ENCODE measurements around the gene MCU.
A peak's percentile ranks its signal among the peaks of the same experiment; 100 is the strongest.

MCU gene

DNA sequence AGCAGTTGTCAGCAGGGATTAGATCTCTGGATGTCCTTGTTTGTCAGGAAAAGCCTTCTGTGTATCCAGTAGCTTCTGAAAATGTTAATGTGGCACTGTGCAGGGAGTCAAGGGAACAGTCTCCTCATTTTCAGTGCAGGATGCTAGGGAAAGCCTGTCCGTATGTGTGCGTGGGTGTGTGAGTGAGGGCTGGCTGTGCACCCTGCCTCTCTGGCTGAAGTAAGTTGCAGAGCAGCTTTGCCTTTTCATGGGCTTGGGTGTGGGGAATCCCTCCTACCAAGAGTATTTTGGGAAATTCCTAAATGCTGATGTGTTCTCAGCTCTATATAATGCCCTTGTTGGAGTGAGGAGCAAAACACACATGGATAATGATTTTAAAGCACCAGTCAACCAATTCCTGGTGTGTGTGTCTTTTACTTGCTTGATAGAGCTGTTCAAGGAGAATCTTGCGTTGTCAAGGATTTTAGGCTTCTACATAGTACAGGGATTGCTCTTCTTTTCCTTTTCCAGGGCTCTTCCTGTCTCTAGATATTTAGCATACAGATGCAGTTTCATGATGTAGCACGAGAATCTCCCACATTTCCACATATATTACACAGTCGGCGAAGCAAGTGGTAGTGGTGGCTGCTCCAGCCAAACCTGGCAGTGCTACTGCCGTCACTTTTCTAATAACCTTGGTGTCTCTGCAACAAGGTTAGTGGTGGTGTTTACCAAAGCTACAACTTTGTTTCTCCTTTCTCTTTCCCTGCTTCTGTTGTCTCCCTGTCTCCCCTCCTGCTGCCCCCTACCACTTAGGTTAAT lies 92.8 kb downstream of the MCU start:
- Histone ChIP-seq H3K79me2 (ENCODE audit: control insufficient read depth, insufficient read depth, low read length, unreplicated experiment) (peaks cover 25% of the 10 kb centered on the region), H2AFZ (ENCODE audit: low read length, unreplicated experiment) (no peak overlapping the region), H3K36me3 (ENCODE audit: insufficient read depth, low read length) (no peaks in the 10 kb centered on the region), H3K4me1 (ENCODE audit: control insufficient read depth, insufficient read depth, low read length, unreplicated experiment) (peaks cover 41% of the 10 kb centered on the region), H3K27ac (ENCODE audit: low read depth, low read length) (no peak overlapping the region), H3K27me3 (ENCODE audit: insufficient read depth, low read length) (no peaks in the 10 kb centered on the region), H3K4me3 (ENCODE audit: low read depth, low read length) (0 out of 2 replicates have a peak overlapping the region, but pooled peaks have one; percentile 14)

GRCh38 chr10:72785409-72785808 lies 93.5 kb downstream of the MCU start:
- no peaks in the 10 kb centered on the region for H3K27me3 ChIP-seq (ENCODE audit: insufficient read depth, low read length)
- no peak overlapping the region for H2AFZ ChIP-seq (ENCODE audit: low read length, unreplicated experiment)
- no peak overlapping the region for H3K4me3 ChIP-seq (ENCODE audit: low read depth, low read length)
- peaks cover 47% of the 10 kb centered on the region for H3K4me1 ChIP-seq (ENCODE audit: control insufficient read depth, insufficient read depth, low read length, unreplicated experiment)
- no peak overlapping the region for H3K27ac ChIP-seq (ENCODE audit: low read depth, low read length)
- H3K79me2 ChIP-seq (ENCODE audit: control insufficient read depth, insufficient read depth, low read length, unreplicated experiment): peaks cover 30% of the 10 kb centered on the region
- H3K36me3 ChIP-seq (ENCODE audit: insufficient read depth, low read length): no peaks in the 10 kb centered on the region

GRCh38 chr10:72790216-72790990 lies 98.5 kb downstream of the MCU start:
- H3K27ac ChIP-seq (ENCODE audit: low read depth, low read length): no peak overlapping the region
- H3K27me3 ChIP-seq (ENCODE audit: insufficient read depth, low read length): no peaks in the 10 kb centered on the region
- H2AFZ ChIP-seq (ENCODE audit: low read length, unreplicated experiment): no peak overlapping the region
- H3K79me2 ChIP-seq (ENCODE audit: control insufficient read depth, insufficient read depth, low read length, unreplicated experiment): peaks cover 34% of the 10 kb centered on the region
- H3K36me3 ChIP-seq (ENCODE audit: insufficient read depth, low read length): no peaks in the 10 kb centered on the region
- H3K4me3 ChIP-seq (ENCODE audit: low read depth, low read length): no peak overlapping the region
- peaks cover 32% of the 10 kb centered on the region for H3K4me1 ChIP-seq (ENCODE audit: control insufficient read depth, insufficient read depth, low read length, unreplicated experiment)

- no peaks in the 10 kb centered on the region for H3K36me3 ChIP-seq (ENCODE audit: insufficient read depth, low read length)
- H3K4me1 ChIP-seq (ENCODE audit: control insufficient read depth, insufficient read depth, low read length, unreplicated experiment): peaks cover 23% of the 10 kb centered on the region
- H3K79me2 ChIP-seq (ENCODE audit: control insufficient read depth, insufficient read depth, low read length, unreplicated experiment): peaks cover 20% of the 10 kb centered on the region
- H3K27me3 ChIP-seq (ENCODE audit: insufficient read depth, low read length): no peaks in the 10 kb centered on the region
- H3K4me3 ChIP-seq (ENCODE audit: low read depth, low read length): no peak overlapping the region
- no peak overlapping the region for H3K27ac ChIP-seq (ENCODE audit: low read depth, low read length)
- no peak overlapping the region for H2AFZ ChIP-seq (ENCODE audit: low read length, unreplicated experiment)
These were observed 100.3 kb downstream of the MCU start for GRCh38 chr10:72792288-72792687.

DNA sequence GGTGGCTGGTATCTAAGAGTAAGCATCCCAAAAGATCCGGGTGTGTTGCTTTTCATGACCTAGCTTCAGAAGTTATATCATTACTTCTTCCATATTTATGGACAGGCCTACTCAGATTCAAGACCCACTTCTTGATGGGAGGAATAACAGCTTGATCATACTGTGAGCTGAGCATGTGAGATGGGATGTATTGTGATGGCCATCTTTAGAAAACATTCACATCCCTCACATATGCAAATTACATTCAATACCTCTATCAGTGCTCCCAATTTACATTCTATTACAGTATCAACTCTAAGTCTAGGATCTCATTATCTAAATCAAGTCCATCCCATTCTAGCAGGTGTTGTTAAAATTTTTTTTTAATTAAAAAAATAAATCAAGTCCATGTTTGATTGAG lies 101.8 kb downstream of the MCU start:
- Histone ChIP-seq H3K4me3 (ENCODE audit: low read depth, low read length) (no peak overlapping the region), H3K27me3 (ENCODE audit: insufficient read depth, low read length) (no peaks in the 10 kb centered on the region), H3K36me3 (ENCODE audit: insufficient read depth, low read length) (no peaks in the 10 kb centered on the region), H3K4me1 (ENCODE audit: control insufficient read depth, insufficient read depth, low read length, unreplicated experiment) (peaks cover 23% of the 10 kb centered on the region), H2AFZ (ENCODE audit: low read length, unreplicated experiment) (no peak overlapping the region), H3K27ac (ENCODE audit: low read depth, low read length) (peak overlapping the region; percentile 45; the same call in 1 of the 2 replicates), H3K79me2 (ENCODE audit: control insufficient read depth, insufficient read depth, low read length, unreplicated experiment) (peaks cover 20% of the 10 kb centered on the region)

DNA sequence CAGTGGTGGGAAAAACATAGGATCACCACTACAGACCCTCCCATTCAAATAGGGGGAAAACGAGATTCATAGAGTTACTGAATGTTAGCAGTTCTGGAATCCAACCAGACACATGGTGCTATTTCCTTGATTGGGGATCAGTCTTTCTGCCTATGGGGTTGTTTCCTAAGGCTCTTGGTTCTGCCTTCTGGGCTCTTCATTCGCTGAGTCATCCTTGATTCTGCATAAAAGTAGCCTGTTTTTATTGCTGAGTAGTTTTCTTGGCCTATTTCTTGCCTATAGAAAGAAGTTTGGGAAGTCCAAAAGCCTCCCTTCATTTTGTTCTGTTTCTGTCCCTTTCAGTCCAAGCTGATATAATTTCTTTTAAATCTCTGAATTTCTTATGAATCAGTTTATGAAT lies 102.3 kb downstream of the MCU start:
- peak overlapping the region; percentile 45 for H3K27ac ChIP-seq (ENCODE audit: low read depth, low read length)

DNA sequence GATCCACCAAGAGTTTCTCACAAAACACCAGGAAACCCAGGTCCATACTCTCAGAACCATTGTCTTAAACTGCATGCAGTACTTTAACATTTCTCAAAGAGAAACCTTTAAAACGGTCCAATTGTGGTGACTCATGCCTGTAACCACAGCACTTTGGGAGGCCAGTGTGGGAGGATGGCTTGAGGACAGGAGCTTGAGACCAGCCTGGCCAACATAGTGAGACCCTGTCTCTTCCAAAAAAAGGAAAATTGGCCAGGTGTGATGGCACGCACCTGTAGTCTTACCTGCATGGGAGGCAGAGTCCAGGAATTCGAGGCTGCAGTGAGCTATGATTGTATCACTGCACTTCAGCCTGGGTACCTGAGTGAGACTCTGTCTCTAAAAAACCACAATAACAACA lies 104.1 kb downstream of the MCU start:
- Histone ChIP-seq H2AFZ (ENCODE audit: low read length, unreplicated experiment) (no peak overlapping the region), H3K36me3 (ENCODE audit: insufficient read depth, low read length) (no peaks in the 10 kb centered on the region), H3K79me2 (ENCODE audit: control insufficient read depth, insufficient read depth, low read length, unreplicated experiment) (peaks cover 14% of the 10 kb centered on the region), H3K4me1 (ENCODE audit: control insufficient read depth, insufficient read depth, low read length, unreplicated experiment) (peaks cover 15% of the 10 kb centered on the region), H3K27me3 (ENCODE audit: insufficient read depth, low read length) (no peaks in the 10 kb centered on the region), H3K27ac (ENCODE audit: low read depth, low read length) (no peak overlapping the region), H3K4me3 (ENCODE audit: low read depth, low read length) (no peak overlapping the region)

More for the DNA sequence above, 102.3 kb downstream of the MCU start:
- peaks cover 23% of the 10 kb centered on the region for H3K4me1 ChIP-seq (ENCODE audit: control insufficient read depth, insufficient read depth, low read length, unreplicated experiment)
- H3K79me2 ChIP-seq (ENCODE audit: control insufficient read depth, insufficient read depth, low read length, unreplicated experiment): peaks cover 20% of the 10 kb centered on the region
- no peaks in the 10 kb centered on the region for H3K27me3 ChIP-seq (ENCODE audit: insufficient read depth, low read length)
- H2AFZ ChIP-seq (ENCODE audit: low read length, unreplicated experiment): no peak overlapping the region
- no peaks in the 10 kb centered on the region for H3K36me3 ChIP-seq (ENCODE audit: insufficient read depth, low read length)
- no peak overlapping the region for H3K4me3 ChIP-seq (ENCODE audit: low read depth, low read length)

DNA sequence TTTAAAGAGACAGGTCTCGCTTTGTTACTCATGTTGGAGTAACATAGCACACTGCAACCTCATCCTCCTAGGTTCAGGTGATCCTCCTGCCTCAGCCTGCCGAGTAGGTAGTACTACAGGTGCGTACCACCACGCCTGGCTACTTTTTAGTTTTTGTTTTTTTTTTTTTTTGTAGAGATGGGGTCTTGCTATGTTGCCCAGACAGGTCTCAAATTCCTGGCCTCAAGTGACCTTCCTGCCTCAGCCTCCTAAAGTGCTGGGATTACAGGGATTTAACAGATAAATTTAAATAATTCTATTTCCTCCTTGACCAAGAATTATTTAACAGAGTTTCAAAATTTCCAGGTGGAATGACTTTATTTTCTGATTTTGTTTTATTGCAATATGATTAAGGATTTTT lies 104.6 kb downstream of the MCU start:
- peaks cover 15% of the 10 kb centered on the region for H3K79me2 ChIP-seq (ENCODE audit: control insufficient read depth, insufficient read depth, low read length, unreplicated experiment)
- H2AFZ ChIP-seq (ENCODE audit: low read length, unreplicated experiment): no peak overlapping the region
- H3K36me3 ChIP-seq (ENCODE audit: insufficient read depth, low read length): no peaks in the 10 kb centered on the region
- peaks cover 18% of the 10 kb centered on the region for H3K4me1 ChIP-seq (ENCODE audit: control insufficient read depth, insufficient read depth, low read length, unreplicated experiment)
- no peaks in the 10 kb centered on the region for H3K27me3 ChIP-seq (ENCODE audit: insufficient read depth, low read length)
- no peak overlapping the region for H3K4me3 ChIP-seq (ENCODE audit: low read depth, low read length)
- H3K27ac ChIP-seq (ENCODE audit: low read depth, low read length): no peak overlapping the region

DNA sequence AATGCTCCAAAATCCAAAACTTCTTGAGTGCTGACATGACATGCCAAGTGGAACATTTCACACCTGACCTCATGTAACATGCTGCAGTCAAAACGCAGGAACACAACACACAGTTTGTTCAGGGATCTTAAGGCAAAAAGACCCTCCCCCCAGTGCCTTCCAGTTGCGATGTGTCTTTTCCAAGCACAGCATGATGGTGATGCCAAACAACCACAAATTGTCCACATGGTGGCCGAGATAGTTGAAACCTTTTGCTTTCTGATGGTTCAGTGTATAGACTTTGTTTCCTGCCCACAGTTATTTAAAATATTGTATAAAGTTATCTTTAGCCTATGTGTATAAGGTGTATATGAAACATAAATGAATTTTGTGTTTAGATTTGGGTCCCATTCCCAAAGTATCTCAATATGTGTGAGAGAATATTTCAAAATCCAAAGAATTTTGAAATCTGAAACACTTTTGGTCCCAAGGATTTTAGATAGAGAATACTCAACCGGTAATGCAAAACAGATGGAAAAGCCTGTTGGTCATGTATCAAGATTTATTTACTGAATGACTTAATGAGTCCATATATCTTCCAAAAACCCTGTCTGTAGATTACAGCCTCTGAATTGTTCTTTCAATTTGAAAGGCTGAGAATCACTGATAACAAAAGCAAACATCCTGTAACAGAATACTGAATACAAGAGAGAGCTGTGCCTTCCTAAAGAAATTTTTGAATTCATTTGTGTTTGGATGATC lies 108.2 kb downstream of the MCU start:
- H2AFZ ChIP-seq (ENCODE audit: low read length, unreplicated experiment): no peak overlapping the region
- peaks cover 14% of the 10 kb centered on the region for H3K4me1 ChIP-seq (ENCODE audit: control insufficient read depth, insufficient read depth, low read length, unreplicated experiment)
- peaks cover 5% of the 10 kb centered on the region for H3K79me2 ChIP-seq (ENCODE audit: control insufficient read depth, insufficient read depth, low read length, unreplicated experiment)
- no peak overlapping the region for H3K27ac ChIP-seq (ENCODE audit: low read depth, low read length)
- 0 out of 2 replicates have a peak overlapping the region, but pooled peaks have one; percentile 4 for H3K4me3 ChIP-seq (ENCODE audit: low read depth, low read length)
- no peaks in the 10 kb centered on the region for H3K36me3 ChIP-seq (ENCODE audit: insufficient read depth, low read length)
- no peaks in the 10 kb centered on the region for H3K27me3 ChIP-seq (ENCODE audit: insufficient read depth, low read length)

DNA sequence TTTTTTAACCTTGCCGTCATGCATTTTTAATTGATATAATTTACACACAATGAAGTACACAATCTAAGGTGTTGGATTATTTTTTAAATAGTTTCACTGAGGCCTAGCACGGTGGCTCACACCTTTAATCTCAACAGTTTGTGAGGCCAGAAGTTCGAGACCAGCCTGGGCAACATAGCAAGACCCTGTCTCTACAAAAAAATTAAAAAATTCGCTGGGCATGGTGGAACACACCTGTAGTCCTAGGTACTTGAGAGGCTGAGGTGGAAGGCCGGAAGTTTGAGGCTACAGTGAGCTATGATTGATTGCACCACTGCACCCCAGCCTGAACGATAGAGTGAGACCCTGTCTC lies 108.8 kb downstream of the MCU start:
- H3K4me3 ChIP-seq (ENCODE audit: low read depth, low read length): 0 out of 2 replicates have a peak overlapping the region, but pooled peaks have one; percentile 4
- H2AFZ ChIP-seq (ENCODE audit: low read length, unreplicated experiment): no peak overlapping the region
- no peaks in the 10 kb centered on the region for H3K36me3 ChIP-seq (ENCODE audit: insufficient read depth, low read length)
- H3K79me2 ChIP-seq (ENCODE audit: control insufficient read depth, insufficient read depth, low read length, unreplicated experiment): peaks cover 5% of the 10 kb centered on the region
- H3K4me1 ChIP-seq (ENCODE audit: control insufficient read depth, insufficient read depth, low read length, unreplicated experiment): peaks cover 14% of the 10 kb centered on the region
- H3K27ac ChIP-seq (ENCODE audit: low read depth, low read length): no peak overlapping the region
- H3K27me3 ChIP-seq (ENCODE audit: insufficient read depth, low read length): no peaks in the 10 kb centered on the region
